ENCODE results near the gene NSF.

DNA sequence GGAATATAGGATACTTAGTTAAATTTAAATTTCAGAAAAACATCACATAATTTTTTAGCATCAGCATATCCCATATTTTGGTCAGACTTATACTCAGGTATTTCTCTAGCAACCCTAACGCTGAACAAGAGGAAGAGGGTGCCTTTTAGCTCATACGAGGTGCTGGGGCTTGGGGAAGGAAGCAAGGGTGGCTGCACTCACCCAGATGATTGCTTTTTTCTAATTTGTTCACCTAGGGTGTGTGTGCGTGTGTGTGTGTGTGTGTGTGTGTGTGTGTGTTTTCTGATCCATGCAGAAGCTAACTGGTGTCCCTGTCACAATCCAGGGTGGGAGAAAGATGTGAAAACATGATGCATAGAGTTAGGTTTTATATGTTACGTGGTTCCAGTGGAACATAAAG, 146.9 kb downstream of the NSF start:
- TF ChIP-seq, protein P1, sequence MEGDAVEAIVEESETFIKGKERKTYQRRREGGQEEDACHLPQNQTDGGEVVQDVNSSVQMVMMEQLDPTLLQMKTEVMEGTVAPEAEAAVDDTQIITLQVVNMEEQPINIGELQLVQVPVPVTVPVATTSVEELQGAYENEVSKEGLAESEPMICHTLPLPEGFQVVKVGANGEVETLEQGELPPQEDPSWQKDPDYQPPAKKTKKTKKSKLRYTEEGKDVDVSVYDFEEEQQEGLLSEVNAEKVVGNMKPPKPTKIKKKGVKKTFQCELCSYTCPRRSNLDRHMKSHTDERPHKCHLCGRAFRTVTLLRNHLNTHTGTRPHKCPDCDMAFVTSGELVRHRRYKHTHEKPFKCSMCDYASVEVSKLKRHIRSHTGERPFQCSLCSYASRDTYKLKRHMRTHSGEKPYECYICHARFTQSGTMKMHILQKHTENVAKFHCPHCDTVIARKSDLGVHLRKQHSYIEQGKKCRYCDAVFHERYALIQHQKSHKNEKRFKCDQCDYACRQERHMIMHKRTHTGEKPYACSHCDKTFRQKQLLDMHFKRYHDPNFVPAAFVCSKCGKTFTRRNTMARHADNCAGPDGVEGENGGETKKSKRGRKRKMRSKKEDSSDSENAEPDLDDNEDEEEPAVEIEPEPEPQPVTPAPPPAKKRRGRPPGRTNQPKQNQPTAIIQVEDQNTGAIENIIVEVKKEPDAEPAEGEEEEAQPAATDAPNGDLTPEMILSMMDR (conservative IDR thresholded peaks at IDR 0.05; ENCODE audit: low read depth, low read length), result no peak
- TF ChIP-seq EZH2 (IDR thresholded peaks at IDR 0.05; ENCODE audit: borderline replicate concordance, low read depth, low read length, poor library complexity, severe bottlenecking), result no peak

Data from A673 (cell line).